HCT116 (cell line): ENCODE data around the gene GLMP. TPM values are rescaled to one million over a fixed set of nuclear protein-coding genes. Genes with fewer than 3 reads are reported as not detected.

Experiments
- ATAC-seq: fragments of 200-7000 bp; cut with Tn5 transposase; 2 replicates; pipeline ENCODE4 v1.9.1; 2020; ENCODE audit warnings: mild to moderate bottlenecking, moderate library complexity
- BruUV-seq: library from RNA; stranded (reverse); fragments of 400-500 nt; replicated peaks from 2 replicates; lab custom pipeline; 2021; lab: Mats Ljungman, UMichigan
- CTCF ChIA-PET: fragments of 300-600 bp; sonication (Branson Sonifier 250); formaldehyde crosslinking; loops from one replicate; lab custom pipeline; 2021; ENCODE audit warnings: antibody characterized with exemption; lab: Charles Lee
- POLR2A ChIA-PET: fragments of 300-600, 350-600 bp; sonication (Branson Sonifier 250); formaldehyde crosslinking; loops from one replicate; lab custom pipeline; 2021; ENCODE audit warnings: antibody characterized with exemption; lab: Charles Lee
- RAD21 ChIA-PET, 2 experiments: fragments of 300-600 bp; sonication (Branson Sonifier 250); formaldehyde crosslinking; loops; one replicate each; lab custom pipeline; 2023; ENCODE audit warnings: low total read pairs in 2 of 2; ENCODE audit not compliant: uncharacterized antibody in 2 of 2, unreplicated experiment in 2 of 2, low non-redundant PET in 1 of 2; lab: Charles Lee
- DNase-seq: peaks from one replicate; pipeline ENCODE4 v3.0.0-alpha.2; 2010; ENCODE audit warnings: low read depth, low spot score
- H2AFZ ChIP-seq: fragments of 200-600 bp; shearing (Covaris generic), sonication (generic); 2 replicates; pipeline ENCODE4 v1.6.1; 2017; ENCODE audit warnings: low read depth, mixed run types, mixed read lengths, antibody characterized with exemption, low read length; ENCODE audit not compliant: poor library complexity, severe bottlenecking
- H3K27ac ChIP-seq: 2 replicates; pipeline ENCODE4 v1.5.1; 2012; ENCODE audit warnings: low read depth, low read length
- H3K27me3 ChIP-seq: fragments of 200-600 bp; sonication (generic); 2 replicates; pipeline ENCODE4 v1.6.1; 2016; ENCODE audit warnings: mixed run types, low read length, mixed read lengths; ENCODE audit not compliant: insufficient read depth
- H3K36me3 ChIP-seq, 2 experiments: fragments of 200-500 bp in 1 of 2; fragments of 200-600 bp in 1 of 2; sonication (Bioruptor generic) in 1 of 2; sonication (generic) in 1 of 2; 2 replicates each; pipeline versions ENCODE4 v1.5.1 to v1.6.1; 2014 to 2016; ENCODE audit warnings: low read length in 2 of 2, inconsistent platforms in 1 of 2, mixed read lengths in 1 of 2, mixed run types in 1 of 2; ENCODE audit not compliant: insufficient read depth in 2 of 2, control insufficient read depth in 1 of 2
- H3K4me1 ChIP-seq, 2 experiments: fragments of 200-600 bp in 1 of 2; sonication (generic) in 1 of 2; 2 replicates each; pipeline versions ENCODE4 v1.5.1 to v1.6.1; 2012 to 2017; ENCODE audit warnings: low read length in 2 of 2, inconsistent platforms in 1 of 2, mild to moderate bottlenecking in 1 of 2, mixed read lengths in 1 of 2, mixed run types in 1 of 2, moderate library complexity in 1 of 2; ENCODE audit not compliant: insufficient read depth in 2 of 2, control insufficient read depth in 1 of 2
- H3K4me2 ChIP-seq: fragments of 200-600 bp; sonication (generic); 2 replicates; pipeline ENCODE4 v1.6.1; 2017; ENCODE audit warnings: mixed run types, low read length, mixed read lengths
- H3K4me3 ChIP-seq, 2 experiments: fragments of 200-600 bp in 1 of 2; sonication (generic) in 1 of 2; replicated peaks in 1 of 2; 2 replicates each; pipeline ENCODE4 v1.5.1; 2011 to 2016; ENCODE audit warnings: low read length in 2 of 2, control low read depth in 1 of 2, low read depth in 1 of 2, mild to moderate bottlenecking in 1 of 2, mixed read lengths in 1 of 2, mixed run types in 1 of 2
- H3K79me2 ChIP-seq: fragments of 200-600 bp; sonication (generic); 2 replicates; pipeline ENCODE4 v1.6.1; 2017; ENCODE audit warnings: mild to moderate bottlenecking, mixed run types, low read length, moderate library complexity, mixed read lengths; ENCODE audit not compliant: insufficient read depth
- H3K9ac ChIP-seq: fragments of 200-600 bp; sonication (generic); 2 replicates; pipeline ENCODE4 v1.6.1; 2016; ENCODE audit warnings: low read length, mixed read lengths
- H3K9me2 ChIP-seq: fragments of 200-600 bp; sonication (generic), shearing (Covaris generic); 2 replicates; pipeline ENCODE4 v1.6.1; 2017; ENCODE audit warnings: mixed run types, mild to moderate bottlenecking, moderate library complexity; ENCODE audit not compliant: insufficient read depth
- H3K9me3 ChIP-seq, 2 experiments: fragments of 200-500 bp in 1 of 2; fragments of 200-600 bp in 1 of 2; sonication (Bioruptor generic) in 1 of 2; sonication (generic) in 1 of 2; 2 replicates each; pipeline ENCODE4 v1.6.1; 2014 to 2017; ENCODE audit warnings: low read length in 2 of 2, mixed read lengths in 2 of 2, inconsistent platforms in 1 of 2, low read depth in 1 of 2, mild to moderate bottlenecking in 1 of 2, mixed run types in 1 of 2, moderate library complexity in 1 of 2; ENCODE audit not compliant: control insufficient read depth in 1 of 2, insufficient read depth in 1 of 2
- H4K20me1 ChIP-seq: fragments of 200-600 bp; sonication (generic), shearing (Covaris generic); 2 replicates; pipeline ENCODE4 v1.6.1; 2017; ENCODE audit warnings: mixed run types, mild to moderate bottlenecking, moderate library complexity; ENCODE audit not compliant: insufficient read depth
- CBX3 ChIP-seq: IDR thresholded peaks from 2 replicates; pipeline ENCODE4 v1.6.1; 2012; ENCODE audit warnings: low read depth
- ELF1 ChIP-seq: IDR thresholded peaks from 2 replicates; pipeline ENCODE4 v1.6.1; 2012; ENCODE audit warnings: low read depth, borderline replicate concordance
- EZH2phosphoT487 ChIP-seq: fragments of 200-600 bp; IDR thresholded peaks from 2 replicates; pipeline ENCODE4 v1.6.1; 2018; ENCODE audit warnings: antibody characterized with exemption, borderline replicate concordance
- FOSL1 ChIP-seq: IDR thresholded peaks from 2 replicates; pipeline ENCODE4 v1.6.1; 2012; ENCODE audit warnings: low read depth
- REST ChIP-seq: IDR thresholded peaks from 2 replicates; pipeline ENCODE4 v1.6.1; 2012; ENCODE audit warnings: low read depth
- SP1 ChIP-seq: IDR thresholded peaks from 2 replicates; pipeline ENCODE4 v1.6.1; 2012; ENCODE audit warnings: low read depth
- ZFX ChIP-seq: fragments of 450-650 bp; IDR thresholded peaks from 2 replicates; pipeline ENCODE4 v1.6.1; 2017
- ZNF274 ChIP-seq: fragments of 200-500 bp; sonication (Bioruptor generic); IDR thresholded peaks from 2 replicates; pipeline ENCODE4 v1.6.1; 2014; ENCODE audit warnings: mild to moderate bottlenecking, low read depth, low read length, inconsistent platforms
- intact Hi-C: fragments of 100-400 bp; cut with micrococcal nuclease; formaldehyde crosslinking; loops from 2 replicates; pipeline ENCODE4 v1.10.0; 2022
- total RNA-seq: library from RNA; stranded (reverse); gene quantifications from one replicate; pipeline ENCODE4 v1.2.1, GENCODE V29; 2021; ENCODE audit not compliant: unreplicated experiment
- TF ChIP-seq, protein P1 (sequence below): IDR thresholded peaks from 2 replicates; pipeline ENCODE4 v1.6.1; 2012
- TF ChIP-seq, protein P2 (sequence below): IDR thresholded peaks from 2 replicates; pipeline ENCODE4 v1.6.1; 2011; ENCODE audit warnings: mild to moderate bottlenecking, low read length, moderate library complexity; ENCODE audit not compliant: insufficient replicate concordance; ENCODE audit errors: extremely low read depth

Gene GLMP
- total RNA-seq, 1 experiment from 2014 or later, result 27.8 TPM

- DNase-seq (no peak), ATAC-seq (no peak)
- Histone ChIP-seq H3K36me3 (0 out of 4 replicates have a peak, but pooled peaks cover 0 to 4% of the 10 kb centered on the region in 2 experiments), H3K4me1 (peaks cover 14 to 25% of the 10 kb centered on the region in 2 experiments), H3K79me2 (no peaks in the 10 kb centered on the region), H3K9ac (no peak overlapping the region), H3K9me2 (no peaks in the 10 kb centered on the region), H3K27ac (no peak overlapping the region), H3K4me3 (no peak overlapping the region), H4K20me1 (no peaks in the 10 kb centered on the region), H3K4me2 (no peak overlapping the region), H3K27me3 (no peaks in the 10 kb centered on the region), H2AFZ (no peak overlapping the region), H3K9me3 (no peaks in the 10 kb centered on the region)
- CTCF ChIA-PET, result no interaction called here
- BruUV-seq, result no TSS peak
- POLR2A ChIA-PET, result no interaction called here
- intact Hi-C loops, result no loop called here
- RAD21 ChIA-PET, result no interaction called here
- no peak for TF ChIP-seq FOSL1
- TF ChIP-seq ZNF274, result no peak
- TF ChIP-seq SP1, result no peak
- TF ChIP-seq, protein P1, sequence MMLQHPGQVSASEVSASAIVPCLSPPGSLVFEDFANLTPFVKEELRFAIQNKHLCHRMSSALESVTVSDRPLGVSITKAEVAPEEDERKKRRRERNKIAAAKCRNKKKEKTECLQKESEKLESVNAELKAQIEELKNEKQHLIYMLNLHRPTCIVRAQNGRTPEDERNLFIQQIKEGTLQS, result no peak
- no peak for TF ChIP-seq ELF1
- no peak for TF ChIP-seq CBX3
- TF ChIP-seq REST, result no peak
- TF ChIP-seq, protein P2, sequence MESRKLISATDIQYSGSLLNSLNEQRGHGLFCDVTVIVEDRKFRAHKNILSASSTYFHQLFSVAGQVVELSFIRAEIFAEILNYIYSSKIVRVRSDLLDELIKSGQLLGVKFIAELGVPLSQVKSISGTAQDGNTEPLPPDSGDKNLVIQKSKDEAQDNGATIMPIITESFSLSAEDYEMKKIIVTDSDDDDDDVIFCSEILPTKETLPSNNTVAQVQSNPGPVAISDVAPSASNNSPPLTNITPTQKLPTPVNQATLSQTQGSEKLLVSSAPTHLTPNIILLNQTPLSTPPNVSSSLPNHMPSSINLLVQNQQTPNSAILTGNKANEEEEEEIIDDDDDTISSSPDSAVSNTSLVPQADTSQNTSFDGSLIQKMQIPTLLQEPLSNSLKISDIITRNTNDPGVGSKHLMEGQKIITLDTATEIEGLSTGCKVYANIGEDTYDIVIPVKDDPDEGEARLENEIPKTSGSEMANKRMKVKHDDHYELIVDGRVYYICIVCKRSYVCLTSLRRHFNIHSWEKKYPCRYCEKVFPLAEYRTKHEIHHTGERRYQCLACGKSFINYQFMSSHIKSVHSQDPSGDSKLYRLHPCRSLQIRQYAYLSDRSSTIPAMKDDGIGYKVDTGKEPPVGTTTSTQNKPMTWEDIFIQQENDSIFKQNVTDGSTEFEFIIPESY, result no peak
- TF ChIP-seq EZH2phosphoT487, result no peak
- no peak for TF ChIP-seq ZFX
Observed at GRCh38 chr1:156242738-156243137, 52.7 kb downstream of the GLMP start.

Other genes with a start within 250 kb of the GLMP start
- gene UBQLN4, start 241.9 kb downstream of the GLMP start, total RNA-seq, result 68.4 TPM
- gene LAMTOR2, start 240.9 kb downstream of the GLMP start, total RNA-seq, result 60.2 TPM
- gene RAB25, start 234.5 kb downstream of the GLMP start, total RNA-seq, result 142 TPM
- gene MEX3A, start 213.2 kb downstream of the GLMP start, total RNA-seq, result 6.1 TPM
- gene LMNA, start 181.0 kb downstream of the GLMP start, total RNA-seq, result 528 TPM
- 0.39 TPM for gene SEMA4A, start 142.1 kb downstream of the GLMP start, total RNA-seq
- 17.5 TPM for gene SLC25A44, start 101.6 kb downstream of the GLMP start, total RNA-seq
- gene PMF1, start 82.7 kb downstream of the GLMP start, total RNA-seq, result 52.6 TPM
- 1.4 TPM for gene BGLAP, start 53.5 kb downstream of the GLMP start, total RNA-seq
- gene PAQR6, start 47.6 kb downstream of the GLMP start, total RNA-seq, result 10.9 TPM
- gene SMG5, start 12.9 kb downstream of the GLMP start, total RNA-seq, result 75.2 TPM
- 6.3 TPM for gene TMEM79, start 11.4 kb downstream of the GLMP start, total RNA-seq
- gene VHLL, start 3.6 kb upstream of the GLMP start, total RNA-seq, result not detected
- 619 TPM for gene CCT3, start 42.6 kb upstream of the GLMP start, total RNA-seq
- 1.0 TPM for gene TSACC, start 42.8 kb upstream of the GLMP start, total RNA-seq
- 5.7 TPM for gene RHBG, start 73.5 kb upstream of the GLMP start, total RNA-seq
- gene MEF2D, start 205.1 kb upstream of the GLMP start, total RNA-seq, result 44.2 TPM